PFSK-1 (cell line): Measurements from ENCODE around the gene ZSCAN22.

Source experiments
- FOXP2 ChIP-seq: optimal IDR thresholded peaks from 2 replicates; pipeline ENCODE3; 2011; ENCODE audit warnings: borderline replicate concordance, control low read depth, inconsistent platforms; ENCODE audit not compliant: insufficient read depth; ENCODE audit errors: extremely low read length, extremely low read depth
- POLR2AphosphoS5 ChIP-seq: IDR thresholded peaks from 2 replicates; pipeline ENCODE4 v1.6.1; 2012; ENCODE audit warnings: low read depth, mild to moderate bottlenecking, control low read depth, low read length, moderate library complexity
- SIN3A ChIP-seq: IDR thresholded peaks from 2 replicates; pipeline ENCODE4 v1.6.1; 2012; ENCODE audit warnings: mild to moderate bottlenecking, low read length, moderate library complexity, borderline replicate concordance; ENCODE audit not compliant: insufficient read depth
- TAF1 ChIP-seq: IDR thresholded peaks from 2 replicates; pipeline ENCODE4 v1.6.1; 2012; ENCODE audit warnings: low read length, control low read depth, borderline replicate concordance; ENCODE audit not compliant: insufficient read depth
- TF ChIP-seq, protein P1 (sequence below), 2 experiments: IDR thresholded peaks; 2 replicates each; pipeline versions ENCODE4 v1.6.1 to v1.8.0; 2011 to 2012; ENCODE audit warnings: low read depth in 2 of 2, low read length in 2 of 2, control low read depth in 1 of 2, inconsistent platforms in 1 of 2, mild to moderate bottlenecking in 1 of 2, moderate library complexity in 1 of 2; ENCODE audit not compliant: insufficient read depth in 1 of 2

DNA sequence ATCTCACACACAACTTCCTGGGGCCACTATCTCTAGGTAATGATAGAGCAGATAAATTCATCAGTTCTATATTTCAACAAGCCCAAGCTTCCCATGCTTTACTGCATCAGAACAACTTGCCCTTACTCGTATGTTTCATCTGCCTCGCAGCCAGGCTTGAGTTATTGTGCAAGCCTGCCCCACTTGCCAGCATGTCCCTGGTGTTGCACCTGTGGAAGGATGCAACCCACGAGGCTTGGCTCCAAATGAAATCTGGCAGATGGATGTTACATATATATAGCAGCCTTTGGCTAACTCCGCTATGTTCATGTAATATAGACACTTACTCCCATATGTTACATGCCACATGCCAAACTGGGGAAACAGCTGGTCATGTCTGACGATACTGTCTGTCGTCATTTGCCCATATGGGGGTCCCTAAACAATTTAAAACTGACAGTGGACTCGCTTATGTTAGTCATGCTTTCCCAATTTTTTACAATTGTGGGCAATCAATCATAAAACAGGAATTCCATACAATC lies 15.4 kb upstream of the ZSCAN22 start:
- TF ChIP-seq POLR2AphosphoS5 = no peak
- no peak for TF ChIP-seq TAF1
- TF ChIP-seq, protein P1, sequence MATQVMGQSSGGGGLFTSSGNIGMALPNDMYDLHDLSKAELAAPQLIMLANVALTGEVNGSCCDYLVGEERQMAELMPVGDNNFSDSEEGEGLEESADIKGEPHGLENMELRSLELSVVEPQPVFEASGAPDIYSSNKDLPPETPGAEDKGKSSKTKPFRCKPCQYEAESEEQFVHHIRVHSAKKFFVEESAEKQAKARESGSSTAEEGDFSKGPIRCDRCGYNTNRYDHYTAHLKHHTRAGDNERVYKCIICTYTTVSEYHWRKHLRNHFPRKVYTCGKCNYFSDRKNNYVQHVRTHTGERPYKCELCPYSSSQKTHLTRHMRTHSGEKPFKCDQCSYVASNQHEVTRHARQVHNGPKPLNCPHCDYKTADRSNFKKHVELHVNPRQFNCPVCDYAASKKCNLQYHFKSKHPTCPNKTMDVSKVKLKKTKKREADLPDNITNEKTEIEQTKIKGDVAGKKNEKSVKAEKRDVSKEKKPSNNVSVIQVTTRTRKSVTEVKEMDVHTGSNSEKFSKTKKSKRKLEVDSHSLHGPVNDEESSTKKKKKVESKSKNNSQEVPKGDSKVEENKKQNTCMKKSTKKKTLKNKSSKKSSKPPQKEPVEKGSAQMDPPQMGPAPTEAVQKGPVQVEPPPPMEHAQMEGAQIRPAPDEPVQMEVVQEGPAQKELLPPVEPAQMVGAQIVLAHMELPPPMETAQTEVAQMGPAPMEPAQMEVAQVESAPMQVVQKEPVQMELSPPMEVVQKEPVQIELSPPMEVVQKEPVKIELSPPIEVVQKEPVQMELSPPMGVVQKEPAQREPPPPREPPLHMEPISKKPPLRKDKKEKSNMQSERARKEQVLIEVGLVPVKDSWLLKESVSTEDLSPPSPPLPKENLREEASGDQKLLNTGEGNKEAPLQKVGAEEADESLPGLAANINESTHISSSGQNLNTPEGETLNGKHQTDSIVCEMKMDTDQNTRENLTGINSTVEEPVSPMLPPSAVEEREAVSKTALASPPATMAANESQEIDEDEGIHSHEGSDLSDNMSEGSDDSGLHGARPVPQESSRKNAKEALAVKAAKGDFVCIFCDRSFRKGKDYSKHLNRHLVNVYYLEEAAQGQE (IDR thresholded peaks at IDR 0.05; ENCODE audit: insufficient read depth in 1 of 2, low read depth in 2 of 2, low read length in 2 of 2) = no peak
- TF ChIP-seq SIN3A = no peak
- TF ChIP-seq FOXP2 = no peak
